Measurements from ENCODE around the gene COL12A1.

The COL12A1 gene

DNA sequence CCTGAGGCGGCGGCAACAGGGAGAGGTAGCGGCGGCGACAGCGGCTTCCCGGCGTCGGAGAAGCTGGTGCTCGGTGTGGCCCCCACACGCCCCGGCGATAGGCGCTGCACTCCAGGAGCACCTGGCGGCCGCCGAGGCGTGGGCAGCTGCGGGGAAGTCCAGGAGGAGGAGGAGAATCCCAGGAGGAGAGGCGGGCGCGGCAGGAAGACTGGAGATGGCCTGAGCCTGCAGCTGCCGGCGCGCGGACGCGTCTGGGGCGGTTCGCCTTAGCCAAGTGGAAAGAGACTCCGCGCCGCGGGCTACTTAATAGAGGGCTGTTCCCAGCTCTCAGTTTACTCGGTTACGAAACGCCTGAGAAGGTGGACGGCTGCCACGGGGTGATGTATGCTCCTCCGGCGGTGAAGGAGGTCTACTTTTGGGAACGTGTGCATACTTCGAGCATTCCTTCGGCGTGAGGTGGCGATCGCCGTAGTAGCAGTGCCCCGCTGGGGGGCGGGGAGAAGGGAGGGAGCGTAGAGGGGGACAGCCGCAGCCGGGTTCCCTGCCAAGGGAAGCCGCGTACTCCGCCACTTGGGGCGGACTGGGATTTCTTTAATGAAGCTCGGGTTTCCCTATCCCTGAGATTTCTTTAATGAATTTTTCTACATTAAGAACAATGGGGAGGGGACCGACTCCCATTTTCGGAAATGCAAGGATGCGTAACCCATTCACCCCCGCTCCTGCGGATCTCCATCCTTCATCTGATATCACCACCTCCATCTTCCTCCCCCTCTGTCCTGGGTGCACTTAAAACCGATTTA lies at the start of gene COL12A1:
Gene COL12A1 (minus strand): TSS at position 278 of the 800 bp plus-strand sequence. CDS start 3,261 bp downstream, outside the sequence.
- DNase-seq = no peak

DNA sequence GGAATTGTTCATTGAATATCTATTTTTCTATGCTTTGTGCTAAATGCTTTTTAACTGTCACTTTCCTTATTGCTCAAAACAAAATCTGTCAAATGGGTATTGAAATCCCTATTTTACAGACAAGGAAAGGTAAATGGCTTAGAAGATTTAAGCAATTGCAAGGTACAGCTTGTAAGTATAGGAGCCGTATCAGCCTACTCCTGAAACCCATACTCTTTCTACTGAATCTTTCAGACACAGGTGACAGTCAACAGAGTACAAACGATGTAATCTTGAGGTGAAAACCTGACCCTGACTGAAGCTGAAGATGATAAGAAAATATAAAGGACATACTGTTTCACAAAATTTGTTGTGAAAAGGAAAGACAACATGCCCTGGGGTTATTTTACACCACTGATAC lies 44.7 kb upstream of the COL12A1 start:
- no peak for DNase-seq

GRCh38 chr6:75249837-75250236 lies 44.0 kb upstream of the COL12A1 start:
- DNase-seq = no peak

GRCh38 chr6:75246386-75246785 lies 40.5 kb upstream of the COL12A1 start:
- no peak for DNase-seq

- DNase-seq = no peak
Observed at GRCh38 chr6:75244063-75244584, 38.3 kb upstream of the COL12A1 start.

GRCh38 chr6:75243333-75244062 lies 37.6 kb upstream of the COL12A1 start, which contains the start of gene COX7A2:
COX7A2 (minus strand) TSS chr6:75243801; CDS start chr6:75243734, 67 bp downstream.
- peak; percentile 91 to 94 for DNase-seq

DNA sequence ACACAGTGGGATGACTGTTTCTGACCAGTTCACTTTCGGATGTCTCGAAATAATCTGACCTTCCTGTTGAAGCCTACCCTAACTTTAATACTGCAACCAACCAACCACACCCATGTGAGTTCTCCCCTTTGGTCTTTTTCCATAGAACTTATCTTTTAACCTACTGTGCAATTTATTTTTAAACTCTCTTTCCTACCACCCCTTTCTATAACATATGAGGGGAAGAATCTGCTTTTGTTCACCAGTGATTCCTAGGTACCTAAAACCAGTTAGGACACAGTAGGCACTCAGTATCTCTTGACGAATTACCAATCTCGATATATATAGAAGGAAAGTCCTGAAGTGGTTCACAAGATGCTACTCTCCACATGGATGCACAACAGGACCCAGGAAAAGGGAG lies 30.8 kb upstream of the COL12A1 start:
- DNase-seq = no peak

- no peak for DNase-seq
Observed at GRCh38 chr6:75235271-75235670, 29.4 kb upstream of the COL12A1 start.

DNA sequence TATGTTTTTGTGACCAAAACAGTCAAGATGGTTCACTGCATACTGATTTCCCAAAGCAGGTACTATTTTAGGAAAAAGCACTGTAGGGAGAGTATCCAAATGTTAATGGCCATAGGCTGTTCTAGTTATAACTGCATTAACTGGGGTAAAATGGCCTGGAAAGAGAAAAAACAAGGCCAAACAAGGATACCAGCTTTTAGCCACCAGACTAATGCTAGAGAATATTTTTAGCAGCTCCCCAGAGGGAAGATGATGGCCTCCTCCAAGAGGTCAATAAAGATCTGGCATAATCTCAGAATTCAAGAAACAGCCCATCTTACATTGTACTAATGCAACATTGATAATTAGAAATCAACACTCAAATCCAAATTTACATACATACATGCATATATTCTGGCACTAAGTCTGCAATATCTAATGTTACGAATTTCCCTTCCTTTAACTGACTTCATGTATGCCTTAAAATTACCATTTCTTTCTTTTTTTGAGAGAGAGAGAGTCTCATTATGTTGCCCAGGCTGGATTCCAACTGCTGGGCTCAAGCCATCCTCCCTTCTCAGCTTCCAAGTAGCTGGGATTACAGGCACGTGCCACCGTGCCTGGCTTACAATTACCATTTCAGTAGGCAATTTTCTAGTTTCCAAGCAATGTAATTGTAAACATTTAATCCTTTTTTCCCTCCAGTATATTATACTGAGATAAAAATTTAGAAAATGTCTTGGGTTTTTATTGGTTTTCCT lies 28.4 kb upstream of the COL12A1 start:
- no peak for DNase-seq

DNA sequence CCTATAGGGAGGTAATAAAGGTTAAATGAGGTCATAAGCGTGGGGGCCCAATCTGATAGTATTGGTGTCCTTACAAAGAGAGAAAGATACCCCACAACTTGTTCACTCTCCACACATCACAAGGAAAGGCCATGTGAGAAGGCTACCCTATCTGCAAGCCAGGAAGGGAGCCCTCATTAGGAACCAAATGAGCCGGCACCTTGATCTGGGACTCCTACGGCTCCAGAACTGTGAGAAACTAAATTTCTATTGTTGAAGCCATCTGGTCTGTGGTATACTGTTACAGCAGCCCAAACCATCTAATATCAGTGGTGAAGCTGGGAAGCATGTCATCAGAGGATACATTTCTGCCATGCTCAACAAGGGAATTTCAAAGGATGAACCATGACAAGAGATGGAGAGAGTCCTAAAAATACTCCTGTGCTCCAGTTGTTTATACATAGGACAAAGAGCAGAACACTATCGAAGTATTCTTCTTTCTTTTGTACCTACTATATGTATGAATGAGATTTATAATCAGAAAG lies 27.3 kb upstream of the COL12A1 start:
- no peak for DNase-seq

DNA sequence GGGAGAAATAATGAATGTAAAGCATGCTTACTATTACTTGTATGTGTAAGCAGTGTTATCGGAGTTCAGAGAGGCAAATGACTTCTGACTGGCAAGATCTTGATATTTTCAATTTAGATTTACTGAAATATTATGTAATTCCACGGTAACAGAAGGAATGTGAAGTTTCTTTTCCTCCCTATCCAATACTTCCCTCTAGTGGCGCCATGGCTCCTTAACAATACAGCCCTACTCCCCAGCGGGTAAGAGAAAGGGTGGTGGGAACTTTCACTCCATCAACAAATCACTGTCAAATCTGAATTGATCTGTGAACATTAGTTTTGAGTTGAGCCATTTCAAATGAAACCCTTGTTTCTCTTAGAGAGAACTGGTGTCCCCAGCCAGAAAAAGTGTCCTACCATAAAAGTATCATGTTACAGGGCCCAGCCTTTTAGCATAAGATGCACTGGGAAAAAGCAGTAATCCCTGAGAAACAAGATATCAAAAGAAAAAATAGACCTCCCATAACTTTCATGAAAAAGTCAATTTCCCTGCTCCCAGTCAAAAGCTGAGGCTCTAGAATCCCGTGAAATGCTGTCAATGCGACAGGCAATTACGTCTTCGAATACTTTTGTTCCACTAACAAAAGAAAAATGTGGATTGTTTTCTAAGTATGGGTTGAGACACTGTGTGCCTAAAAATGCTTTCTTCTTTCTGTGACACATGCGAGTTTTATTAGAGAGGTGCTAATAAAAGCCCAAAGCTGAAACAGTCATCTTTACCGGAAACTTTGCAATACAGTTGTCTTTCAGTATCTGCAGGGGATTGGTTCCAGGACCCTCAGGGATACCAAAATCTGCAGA lies 24.9 kb upstream of the COL12A1 start:
- no peak for DNase-seq

GRCh38 chr6:75224303-75224926 lies 18.6 kb upstream of the COL12A1 start:
- no peak for DNase-seq

GRCh38 chr6:75223428-75223827 lies 17.6 kb upstream of the COL12A1 start:
- no peak for DNase-seq

- DNase-seq = no peak
Observed at GRCh38 chr6:75222261-75222660, 16.4 kb upstream of the COL12A1 start.

GRCh38 chr6:75221116-75221515 lies 15.3 kb upstream of the COL12A1 start:
- DNase-seq = no peak

GRCh38 chr6:75220357-75220756 lies 14.5 kb upstream of the COL12A1 start:
- DNase-seq = no peak

GRCh38 chr6:75219263-75219662 lies 13.4 kb upstream of the COL12A1 start:
- no peak for DNase-seq

- no peak for DNase-seq
Observed at GRCh38 chr6:75217193-75217592, 11.3 kb upstream of the COL12A1 start.

DNA sequence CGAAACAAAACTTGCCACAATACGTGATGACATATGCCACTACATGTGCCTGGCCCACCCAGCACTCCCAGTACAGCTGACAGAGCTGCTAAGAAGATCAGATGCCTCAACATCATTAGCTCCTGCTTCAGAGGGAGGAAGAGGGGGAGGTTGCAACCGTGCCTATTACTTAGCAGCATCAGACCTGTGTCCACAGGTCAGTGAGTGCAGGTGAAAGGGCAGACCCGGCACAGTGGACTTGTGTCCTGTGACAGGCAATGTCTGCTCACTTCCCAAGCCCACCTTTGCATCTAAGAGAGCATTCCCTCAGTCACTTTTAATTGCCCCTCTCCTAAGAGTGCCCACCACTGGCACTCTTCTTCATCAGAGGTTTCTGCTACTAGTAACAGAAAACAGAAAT lies 9.4 kb upstream of the COL12A1 start:
- DNase-seq = no peak

GRCh38 chr6:75213732-75214131 lies 7.9 kb upstream of the COL12A1 start:
- DNase-seq = no peak

DNA sequence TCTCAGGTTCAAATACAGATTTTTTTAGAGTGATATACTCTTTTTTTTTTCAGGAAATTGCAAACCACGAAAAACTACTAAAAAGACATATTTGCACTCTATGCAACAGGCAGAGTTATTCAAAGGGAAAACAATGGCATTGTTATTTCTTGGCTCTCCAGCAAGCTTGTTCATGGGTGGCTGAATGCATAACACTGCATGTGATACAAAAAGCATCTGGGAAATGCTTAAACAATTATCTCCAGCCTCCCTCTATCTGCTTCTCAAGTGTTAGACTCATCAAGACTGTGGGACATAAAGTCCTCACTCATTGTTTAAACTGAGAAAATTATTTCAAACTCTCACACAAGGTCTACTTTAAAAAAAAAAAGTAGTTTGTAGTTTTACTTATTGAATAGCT lies 7.3 kb upstream of the COL12A1 start:
- DNase-seq = no peak

Data from NCI-H1930 (cell line).